ENCODE data around the gene SUSD1.

The SUSD1 gene

GRCh38 chr9:112064871-112065270, 110.2 kb downstream of the SUSD1 start:
- no peak for DNase-seq (ENCODE audit: low spot score)

GRCh38 chr9:112063586-112063985, 111.5 kb downstream of the SUSD1 start:
- DNase-seq (ENCODE audit: low spot score) = no peak

GRCh38 chr9:112063151-112063550, 111.9 kb downstream of the SUSD1 start:
- no peak for DNase-seq (ENCODE audit: low spot score)

GRCh38 chr9:112061152-112061740, 113.9 kb downstream of the SUSD1 start:
- no peak for DNase-seq (ENCODE audit: low spot score)

- no peak for DNase-seq (ENCODE audit: low spot score)
These were observed 115.2 kb downstream of the SUSD1 start for GRCh38 chr9:112059966-112060320.

- no peak for DNase-seq (ENCODE audit: low spot score)
These were observed 115.7 kb downstream of the SUSD1 start for GRCh38 chr9:112059145-112059965.

- DNase-seq (ENCODE audit: low spot score) = no peak
These were observed 118.1 kb downstream of the SUSD1 start for GRCh38 chr9:112056996-112057395.

- no peak for DNase-seq (ENCODE audit: low spot score)
These were observed 120.2 kb downstream of the SUSD1 start for GRCh38 chr9:112054916-112055315.

GRCh38 chr9:112051812-112052211, 123.3 kb downstream of the SUSD1 start:
- no peak for DNase-seq (ENCODE audit: low spot score)

GRCh38 chr9:112050544-112051475, 124.3 kb downstream of the SUSD1 start:
- DNase-seq (ENCODE audit: low spot score) = peak; percentile 74

- DNase-seq (ENCODE audit: low spot score) = no peak
These were observed 125.1 kb downstream of the SUSD1 start for GRCh38 chr9:112049811-112050516.

GRCh38 chr9:112048924-112049691, 126.0 kb downstream of the SUSD1 start:
- DNase-seq (ENCODE audit: low spot score) = no peak

GRCh38 chr9:112047538-112048066, 127.5 kb downstream of the SUSD1 start:
- no peak for DNase-seq (ENCODE audit: low spot score)

GRCh38 chr9:112046181-112046580, 128.9 kb downstream of the SUSD1 start:
- no peak for DNase-seq (ENCODE audit: low spot score)

- no peak for DNase-seq (ENCODE audit: low spot score)
These were observed 130.2 kb downstream of the SUSD1 start for GRCh38 chr9:112044881-112045280.

GRCh38 chr9:112044186-112044585, 130.9 kb downstream of the SUSD1 start:
- DNase-seq (ENCODE audit: low spot score) = no peak

- no peak for DNase-seq (ENCODE audit: low spot score)
These were observed 131.7 kb downstream of the SUSD1 start for GRCh38 chr9:112043423-112043822.

- no peak for DNase-seq (ENCODE audit: low spot score)
These were observed 132.3 kb downstream of the SUSD1 start for GRCh38 chr9:112042769-112043168.

- no peak for DNase-seq (ENCODE audit: low spot score)
These were observed 132.9 kb downstream of the SUSD1 start for GRCh38 chr9:112042244-112042638.

GRCh38 chr9:112041536-112042243, 133.4 kb downstream of the SUSD1 start:
- no peak for DNase-seq (ENCODE audit: low spot score)

Data from left forelimb (tissue), 1 donor.